HCT116 (cell line): ENCODE data around the gene CCDC92B.

ENCODE experiments used
- CEBPB ChIP-seq: IDR thresholded peaks from 2 replicates; pipeline ENCODE4 v1.6.1; 2012; ENCODE audit warnings: low read depth
- EZH2 ChIP-seq: fragments of 200-600 bp; sonication (generic); IDR thresholded peaks from 2 replicates; pipeline ENCODE4 v1.6.1; 2017; ENCODE audit warnings: antibody characterized with exemption, mixed run types
- POLR2A ChIP-seq: IDR thresholded peaks from 2 replicates; pipeline ENCODE4 v1.7.0; 2011; ENCODE audit warnings: borderline replicate concordance; ENCODE audit not compliant: insufficient read depth, insufficient read length; ENCODE audit errors: extremely low read depth
- POLR2AphosphoS5 ChIP-seq: IDR thresholded peaks from 2 replicates; pipeline ENCODE4 v1.6.1; 2011; ENCODE audit warnings: mild to moderate bottlenecking, low read depth, low read length, moderate library complexity
- SIN3A ChIP-seq: IDR thresholded peaks from 2 replicates; pipeline ENCODE4 v1.6.1; 2012; ENCODE audit warnings: low read depth
- YY1 ChIP-seq: IDR thresholded peaks from 2 replicates; pipeline ENCODE4 v1.6.1; 2011; ENCODE audit warnings: low read length, low read depth, moderate library complexity, mild to moderate bottlenecking; ENCODE audit not compliant: insufficient replicate concordance; ENCODE audit errors: extremely low read depth
- ZNF274 ChIP-seq: fragments of 200-500 bp; sonication (Bioruptor generic); IDR thresholded peaks from 2 replicates; pipeline ENCODE4 v1.6.1; 2014; ENCODE audit warnings: mild to moderate bottlenecking, low read depth, low read length, inconsistent platforms
- TF ChIP-seq, protein P1 (sequence below), 3 experiments: fragments of 200-600 bp in 1 of 3; sonication (generic) in 1 of 3; IDR thresholded peaks in 2 of 3; conservative IDR thresholded peaks in 1 of 3; 2 replicates each; pipeline ENCODE4 v1.5.1; 2012 to 2017; ENCODE audit warnings: low read depth in 2 of 3, low read length in 2 of 3, antibody characterized with exemption in 1 of 3, borderline replicate concordance in 1 of 3, control low read depth in 1 of 3, mild to moderate bottlenecking in 1 of 3, mixed read lengths in 1 of 3, mixed run types in 1 of 3, moderate library complexity in 1 of 3; ENCODE audit not compliant: insufficient read depth in 1 of 3

DNA sequence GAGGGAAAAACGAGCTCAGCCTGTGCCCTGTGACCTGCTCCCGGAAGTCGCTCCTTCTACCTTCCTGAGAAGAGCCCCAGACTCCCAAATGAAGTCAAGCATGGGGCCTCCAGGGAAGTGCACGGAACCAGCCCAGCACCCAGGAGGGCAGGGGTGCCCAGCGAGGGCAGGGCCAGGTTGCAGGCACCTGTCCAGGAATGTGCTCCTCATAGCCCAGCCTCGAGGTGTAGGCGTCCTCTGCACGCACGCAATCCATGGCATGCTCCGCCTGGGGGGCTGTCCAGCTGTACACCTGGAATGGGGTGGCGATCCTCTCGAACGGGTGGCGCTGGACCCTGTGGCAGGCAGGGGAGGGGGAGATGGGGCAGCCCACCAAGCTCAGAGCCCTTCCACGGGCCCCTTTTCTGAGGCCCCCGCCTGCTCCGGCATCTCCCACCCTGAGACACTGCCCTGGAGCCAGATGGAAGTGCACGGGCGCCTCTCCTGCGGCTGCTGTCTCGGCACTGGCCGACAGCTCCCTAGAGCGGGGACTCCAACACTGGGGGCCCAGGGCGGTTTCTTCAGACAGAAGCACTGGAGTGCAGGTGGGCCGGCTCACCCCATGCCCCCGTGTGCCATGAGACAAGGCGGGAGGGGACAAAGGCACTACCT, 48.8 kb downstream of the CCDC92B start:
- TF ChIP-seq YY1 (no peak), ZNF274 (no peak), POLR2A (no peak), CEBPB (no peak), SIN3A (no peak), EZH2 (no peak), POLR2AphosphoS5 (no peak)
- TF ChIP-seq, protein P1, sequence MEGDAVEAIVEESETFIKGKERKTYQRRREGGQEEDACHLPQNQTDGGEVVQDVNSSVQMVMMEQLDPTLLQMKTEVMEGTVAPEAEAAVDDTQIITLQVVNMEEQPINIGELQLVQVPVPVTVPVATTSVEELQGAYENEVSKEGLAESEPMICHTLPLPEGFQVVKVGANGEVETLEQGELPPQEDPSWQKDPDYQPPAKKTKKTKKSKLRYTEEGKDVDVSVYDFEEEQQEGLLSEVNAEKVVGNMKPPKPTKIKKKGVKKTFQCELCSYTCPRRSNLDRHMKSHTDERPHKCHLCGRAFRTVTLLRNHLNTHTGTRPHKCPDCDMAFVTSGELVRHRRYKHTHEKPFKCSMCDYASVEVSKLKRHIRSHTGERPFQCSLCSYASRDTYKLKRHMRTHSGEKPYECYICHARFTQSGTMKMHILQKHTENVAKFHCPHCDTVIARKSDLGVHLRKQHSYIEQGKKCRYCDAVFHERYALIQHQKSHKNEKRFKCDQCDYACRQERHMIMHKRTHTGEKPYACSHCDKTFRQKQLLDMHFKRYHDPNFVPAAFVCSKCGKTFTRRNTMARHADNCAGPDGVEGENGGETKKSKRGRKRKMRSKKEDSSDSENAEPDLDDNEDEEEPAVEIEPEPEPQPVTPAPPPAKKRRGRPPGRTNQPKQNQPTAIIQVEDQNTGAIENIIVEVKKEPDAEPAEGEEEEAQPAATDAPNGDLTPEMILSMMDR (IDR thresholded peaks at IDR 0.05 in 2 of 3, conservative IDR thresholded peaks at IDR 0.05 in 1 of 3; ENCODE audit: borderline replicate concordance in 1 of 3, insufficient read depth in 1 of 3, low read depth in 2 of 3, low read length in 2 of 3): no peak
